Measurements from ENCODE around the gene ZNF571. TPM values are rescaled to one million over a fixed set of nuclear protein-coding genes. Genes with fewer than 3 reads are reported as not detected.

The ZNF571 gene
- total RNA-seq (2014; rRNA removed; shearing (Covaris generic)): 2.9 and 4.2 TPM in 2 replicates

DNA sequence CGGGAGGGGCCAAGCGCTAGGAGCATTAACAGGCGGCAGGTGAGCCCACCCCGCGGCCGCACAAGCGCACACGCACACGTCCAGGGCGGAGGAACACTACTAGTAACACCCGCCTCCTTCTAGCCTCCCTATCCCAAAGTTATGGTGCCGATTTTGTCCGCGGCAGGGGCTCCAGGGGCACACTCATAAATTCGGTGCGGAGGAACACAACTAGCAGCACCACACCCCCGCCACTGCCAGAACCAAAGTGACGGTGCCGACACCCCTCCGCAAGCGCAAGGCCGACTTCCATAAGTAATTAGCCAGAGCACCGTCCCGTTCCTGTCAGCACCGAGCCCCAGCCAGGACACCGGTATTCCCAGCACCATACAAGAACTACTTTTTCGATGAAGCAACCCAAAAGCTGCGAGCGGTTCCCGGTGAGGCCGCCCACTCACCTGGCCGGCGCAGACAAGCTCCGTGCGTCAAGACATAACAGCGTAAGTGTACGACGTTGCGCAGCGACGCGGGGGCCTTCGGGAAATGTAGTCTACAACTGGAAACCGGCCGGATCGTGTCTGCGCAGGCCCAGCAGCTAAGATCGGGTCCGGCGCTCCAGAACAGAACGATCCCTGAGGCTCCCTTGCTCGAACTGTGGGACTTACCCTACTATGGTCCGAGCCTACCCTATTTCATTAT lies at the start of gene ZNF571, which contains the start of gene ZNF540:
ZNF571 (minus strand) TSS at position 489 of the 678 bp plus-strand sequence. CDS start 8,116 bp downstream, outside the sequence.
ZNF540 (plus strand) TSS at position 573 of the 678 bp plus-strand sequence. CDS start 3,572 bp downstream, outside the sequence.
- DNase-seq (ENCODE audit: low spot score): peak; percentile 97

DNA sequence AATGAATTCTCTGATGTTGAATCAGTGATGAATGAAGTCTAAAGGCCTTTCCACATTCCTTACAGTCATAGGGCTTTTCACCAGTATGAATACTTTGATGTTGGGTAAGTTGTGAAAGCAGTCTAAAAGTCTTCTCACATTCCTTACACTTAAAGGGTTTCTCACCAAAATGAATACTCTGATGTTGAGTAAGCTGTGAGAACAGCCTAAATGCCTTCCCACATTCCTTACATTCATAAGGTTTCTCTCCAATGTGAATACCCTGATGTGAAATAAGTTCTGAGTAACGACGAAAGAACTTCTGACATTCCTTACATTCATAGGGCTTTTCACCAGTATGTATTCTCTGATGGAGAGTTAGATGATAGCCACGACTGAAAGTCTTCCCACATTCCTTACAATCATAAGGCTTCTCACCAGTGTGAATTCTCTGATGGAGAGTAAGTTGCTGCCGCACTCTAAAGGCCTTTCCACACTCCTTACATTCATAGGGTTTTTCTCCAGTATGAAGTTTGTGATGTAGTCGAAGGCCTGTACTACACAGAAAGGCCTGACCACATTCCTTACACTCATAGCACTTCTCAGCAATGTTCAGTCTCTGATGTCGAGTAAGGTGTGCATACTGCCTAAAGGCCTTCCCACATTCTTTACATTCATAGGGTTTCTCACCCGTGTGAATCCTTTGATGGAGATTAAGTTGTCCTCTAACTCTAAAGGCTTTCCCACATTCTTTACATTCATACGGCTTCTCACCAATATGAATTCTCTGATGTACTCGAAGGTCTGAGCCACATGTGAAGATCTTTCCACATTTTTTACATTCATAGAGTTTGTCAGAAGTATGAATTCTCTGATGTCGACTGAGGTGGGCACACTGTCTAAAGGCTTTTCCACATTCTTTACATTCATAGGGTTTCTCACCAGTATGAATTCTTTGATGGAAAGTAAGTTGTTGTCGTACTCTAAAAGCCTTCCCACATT lies 40.8 kb upstream of the ZNF571 start:
- DNase-seq (ENCODE audit: low spot score): no peak

DNA sequence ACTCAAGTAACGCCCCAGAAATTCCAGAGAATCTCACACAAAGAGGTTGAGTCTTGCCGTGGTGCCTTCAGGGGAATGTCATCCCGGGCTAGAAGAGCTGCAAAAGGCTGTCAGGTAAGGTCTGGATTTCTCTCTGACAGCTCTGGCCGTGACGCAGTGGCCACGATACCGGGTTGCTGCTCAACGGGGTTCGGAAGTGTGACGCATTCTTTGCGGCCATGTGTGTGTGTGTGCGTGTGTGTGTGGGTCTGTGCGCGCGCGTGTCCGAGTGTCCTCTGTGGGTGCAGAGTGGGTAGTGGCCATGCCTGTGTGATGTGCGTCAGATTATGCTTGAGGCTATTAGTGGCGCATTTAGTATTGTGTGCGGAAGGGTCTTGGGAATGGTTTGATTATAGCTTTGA lies 390 bp upstream of the ZNF571 start:
- DNase-seq (ENCODE audit: low spot score): peak; percentile 29

DNA sequence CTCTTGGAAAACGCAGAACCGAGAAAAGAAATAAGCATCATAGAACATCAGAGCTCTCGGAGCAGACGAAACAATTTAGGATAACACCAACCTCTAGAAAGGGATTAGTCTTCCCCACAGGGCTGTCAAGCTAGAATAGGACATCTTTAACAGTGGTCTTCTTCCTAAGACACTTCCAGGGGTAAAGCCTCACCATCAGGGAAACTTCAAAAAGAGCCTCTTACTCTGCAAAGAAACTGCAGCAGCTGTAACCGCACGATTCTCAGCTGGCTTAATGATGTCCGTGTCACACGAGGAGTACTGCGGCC lies 642 bp downstream of the ZNF571 start:
- no peak for DNase-seq (ENCODE audit: low spot score)

DNA sequence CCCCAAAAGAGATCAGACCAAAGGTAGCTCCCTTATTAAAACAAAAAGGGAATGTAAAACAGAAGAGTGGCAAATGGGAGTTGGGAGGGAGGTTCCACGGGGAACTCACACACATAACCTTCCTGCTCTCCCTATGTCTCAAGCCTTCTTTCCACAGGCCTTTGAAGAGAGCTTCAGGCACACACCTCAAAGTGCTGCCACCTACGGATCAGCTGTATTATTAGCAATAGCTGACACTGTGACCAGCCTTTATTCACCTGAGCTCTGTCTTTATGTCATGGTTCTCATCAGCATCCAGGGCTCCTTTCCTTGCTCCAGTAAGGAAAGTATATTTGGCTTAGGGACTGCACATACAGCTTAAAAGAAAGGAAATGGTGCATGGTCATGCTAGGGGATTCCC lies 11.3 kb downstream of the ZNF571 start:
- no peak for DNase-seq (ENCODE audit: low spot score)

DNA sequence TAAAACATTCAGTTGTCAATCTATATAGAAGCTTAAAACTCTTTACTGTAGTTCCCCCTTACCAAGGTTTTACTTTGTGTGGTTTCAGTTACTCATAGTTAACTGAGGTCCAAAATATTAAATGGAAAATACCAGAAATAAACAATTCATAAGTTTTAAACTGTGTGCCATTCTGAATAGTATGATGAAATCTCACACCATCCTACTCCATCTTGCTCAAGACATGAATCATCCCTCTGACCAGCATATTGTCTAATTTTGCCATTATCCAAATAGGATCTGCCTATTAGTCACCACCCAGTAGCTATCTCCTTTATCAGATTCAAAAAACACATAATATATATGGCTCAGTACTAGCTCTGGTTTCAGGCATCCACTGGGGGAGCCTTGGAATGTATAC lies 22.4 kb downstream of the ZNF571 start:
- DNase-seq (ENCODE audit: low spot score): no peak

DNA sequence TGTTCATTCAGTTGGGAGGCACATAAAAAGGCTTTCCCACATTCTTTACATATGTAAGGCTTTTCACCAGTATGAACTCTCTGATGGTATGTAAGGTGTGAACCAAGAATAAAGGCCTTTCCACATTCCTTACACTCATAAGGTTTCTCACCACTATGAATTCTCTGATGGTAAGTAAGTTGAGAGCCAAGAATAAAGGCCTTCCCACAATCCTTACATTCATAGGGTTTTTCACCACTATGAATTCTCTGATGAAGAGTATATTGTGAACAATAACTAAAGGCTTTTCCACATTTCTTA lies 29.3 kb downstream of the ZNF571 start:
- DNase-seq (ENCODE audit: low spot score): no peak

DNA sequence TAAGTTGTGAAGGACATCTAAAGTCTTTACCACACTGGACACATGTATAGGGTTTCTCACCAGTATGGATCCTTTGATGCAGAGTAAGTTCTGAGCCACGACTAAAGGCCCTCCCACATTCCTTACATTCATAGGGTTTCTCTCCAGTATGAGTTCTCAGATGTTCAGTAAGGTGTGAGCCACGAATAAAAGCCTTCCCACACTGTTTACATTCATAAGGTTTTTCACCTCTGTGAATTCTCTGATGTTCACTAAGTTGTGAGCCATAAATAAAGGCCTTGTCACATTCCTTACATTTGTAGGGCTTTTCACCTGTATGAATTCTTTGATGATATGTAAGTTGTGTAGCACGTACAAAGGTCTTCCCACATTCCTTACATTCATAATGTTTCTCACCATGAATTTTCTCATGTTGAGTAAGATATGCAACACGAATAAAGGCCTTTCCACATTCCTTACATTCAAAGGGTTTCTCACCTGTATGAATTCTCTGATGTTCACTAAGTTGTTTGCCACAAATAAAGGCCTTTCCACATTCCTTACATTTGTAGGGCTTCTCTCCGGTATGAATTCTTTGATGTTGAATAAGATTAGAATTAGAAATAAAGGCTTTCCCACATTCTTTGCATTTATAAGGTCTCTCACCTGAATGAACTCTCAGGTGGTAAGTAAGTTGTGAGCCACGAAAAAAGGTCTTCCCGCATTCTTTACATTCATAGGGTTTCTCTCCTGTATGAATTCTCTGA lies 29.8 kb downstream of the ZNF571 start:
- DNase-seq (ENCODE audit: low spot score): no peak

DNA sequence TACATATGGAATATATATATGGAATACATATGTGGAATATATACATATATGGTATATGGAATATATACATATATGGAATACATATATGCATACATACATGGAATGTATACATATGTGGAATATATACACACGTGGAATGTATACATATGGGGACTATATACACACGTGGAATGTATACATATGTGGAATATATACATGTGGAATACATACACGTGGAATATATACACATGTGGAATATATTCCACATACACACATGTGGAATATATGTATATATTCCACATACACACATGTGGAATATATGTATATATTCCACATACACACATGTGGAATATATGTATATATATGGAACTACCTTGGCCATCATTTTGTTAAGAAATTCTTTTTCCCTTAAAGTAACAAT lies 31.1 kb downstream of the ZNF571 start:
- no peak for DNase-seq (ENCODE audit: low spot score)

DNA sequence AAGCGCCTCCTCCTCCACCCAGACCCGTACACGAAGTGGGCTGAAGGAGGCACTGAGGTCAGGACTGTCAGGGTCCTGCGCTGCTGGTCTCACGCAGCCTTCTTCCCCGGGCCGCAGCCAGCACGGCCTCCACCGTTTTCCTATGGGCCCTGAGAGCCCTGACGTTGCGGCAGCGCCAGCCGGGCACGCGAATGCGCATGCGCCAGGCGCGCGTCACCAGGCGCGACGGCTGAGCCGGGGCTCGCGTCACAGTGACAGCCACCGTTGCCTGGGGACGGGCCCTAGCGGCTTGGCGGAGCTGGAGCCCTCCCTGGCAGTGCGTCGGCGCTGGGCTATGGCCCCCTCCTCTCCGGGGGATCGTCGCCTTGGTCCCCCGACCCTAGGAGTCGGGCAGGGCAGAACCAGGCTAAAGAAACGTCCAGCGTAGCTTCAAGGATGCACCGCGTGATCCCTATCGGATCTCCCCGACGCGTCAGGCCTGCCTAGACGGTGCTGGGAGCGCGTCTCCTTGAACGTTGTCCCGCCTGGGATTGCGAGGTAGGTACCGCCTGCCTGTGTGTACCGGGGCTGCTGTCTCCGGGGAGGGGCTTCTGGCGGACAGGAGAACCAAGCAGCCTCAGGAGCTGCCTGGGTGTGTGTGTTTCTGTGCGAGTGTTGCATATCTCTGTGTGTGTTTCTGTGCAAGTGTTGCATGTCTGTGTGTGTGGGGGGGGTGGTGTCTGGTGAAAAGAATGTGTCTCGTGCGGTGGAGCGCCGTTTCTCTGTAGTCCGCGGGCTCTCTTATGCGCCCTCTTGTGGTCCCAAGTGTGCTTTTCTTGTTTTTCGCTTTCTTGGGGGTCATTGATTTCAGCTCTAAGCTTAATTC lies 43.2 kb downstream of the ZNF571 start:
- no peak for DNase-seq (ENCODE audit: low spot score)

DNA sequence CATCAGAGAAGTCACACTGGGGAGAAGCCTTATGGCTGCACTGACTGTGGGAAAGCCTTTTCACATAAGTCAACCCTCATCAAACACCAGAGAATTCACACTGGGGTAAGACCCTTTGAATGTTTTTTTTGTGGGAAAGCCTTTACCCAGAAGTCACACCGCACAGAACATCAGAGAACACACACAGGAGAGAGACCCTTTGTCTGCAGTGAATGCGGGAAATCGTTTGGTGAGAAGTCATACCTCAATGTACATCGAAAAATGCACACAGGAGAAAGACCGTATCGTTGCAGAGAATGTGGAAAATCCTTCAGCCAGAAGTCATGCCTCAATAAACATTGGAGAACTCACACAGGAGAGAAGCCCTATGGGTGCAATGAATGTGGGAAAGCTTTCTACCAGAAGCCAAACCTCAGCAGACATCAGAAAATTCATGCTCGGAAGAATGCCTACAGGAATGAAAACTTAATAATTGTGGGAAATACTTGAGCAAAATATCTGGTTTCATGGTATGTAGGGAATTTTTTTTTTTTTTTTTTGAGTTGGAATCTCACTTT lies 57.1 kb downstream of the ZNF571 start:
- DNase-seq (ENCODE audit: low spot score): no peak

DNA sequence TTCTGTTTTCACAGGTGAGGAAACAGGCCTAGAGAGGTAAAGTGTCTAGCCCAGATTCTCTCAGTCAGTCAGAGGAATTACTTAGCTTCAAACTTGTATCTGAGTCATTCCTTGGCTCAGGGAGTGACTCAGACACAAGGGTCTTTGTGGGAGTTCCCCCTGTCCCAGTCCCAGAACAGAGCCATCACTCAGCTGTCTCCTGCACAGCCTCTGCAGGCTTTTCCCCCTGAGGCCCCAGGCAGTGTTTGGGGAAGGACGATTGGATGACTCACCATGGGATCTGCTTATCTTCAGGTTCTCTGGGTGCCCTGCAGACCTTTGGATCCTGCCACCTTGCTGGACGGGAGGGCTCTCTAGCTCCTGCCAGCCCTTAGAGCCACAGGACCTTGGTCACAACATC lies 74.7 kb downstream of the ZNF571 start:
- peak; percentile 15 for DNase-seq (ENCODE audit: low spot score)

Other genes starting within 250 kb of the ZNF571 start
- gene ZNF527, start 223.7 kb downstream of the ZNF571 start, total RNA-seq (2014; rRNA removed; shearing (Covaris generic)): 6.2 and 6.3 TPM in 2 replicates
- 5.7 TPM in 2 replicates for gene ZNF569, start 127.3 kb downstream of the ZNF571 start, total RNA-seq (2014; rRNA removed; shearing (Covaris generic))
- gene ZNF570, start 125.4 kb downstream of the ZNF571 start, total RNA-seq (2014; rRNA removed; shearing (Covaris generic)): 4.1 and 11.6 TPM in 2 replicates
- 2.6 and 3.3 TPM in 2 replicates for gene ZNF793, start 87.9 kb downstream of the ZNF571 start, total RNA-seq (2014; rRNA removed; shearing (Covaris generic))
- gene ZNF540, start 84 bp upstream of the ZNF571 start, total RNA-seq (2014; rRNA removed; shearing (Covaris generic)): 0.46 TPM in 1 of 2 replicates, not detected in the other
- 5.4 and 15.2 TPM in 2 replicates for gene ZFP30, start 60.7 kb upstream of the ZNF571 start, total RNA-seq (2014; rRNA removed; shearing (Covaris generic))
- gene ZNF607, start 125.0 kb upstream of the ZNF571 start, total RNA-seq (2014; rRNA removed; shearing (Covaris generic)): 2.3 and 7.0 TPM in 2 replicates
- gene ZNF573, start 184.8 kb upstream of the ZNF571 start, total RNA-seq (2014; rRNA removed; shearing (Covaris generic)): 3.3 and 5.7 TPM in 2 replicates